Hippocampal formation (tissue), 2 donors: Measurements from ENCODE around the gene NPY4R2.
"Not testable (repeated sequence)": the region's sequence is repeated elsewhere in the genome, so short reads cannot be mapped to it uniquely, and the experiment has no call there.

Experiments used
- DNase-seq, 2 donors: peaks; one replicate each; lab custom pipeline; 2025; lab: John Stamatoyannopoulos, UW

Gene NPY4R2

GRCh38 chr10:47932824-47933223 lies 14.4 kb downstream of the NPY4R2 start:
- DNase-seq = not testable (repeated sequence)

- DNase-seq = not testable (repeated sequence)
These were observed 15.0 kb downstream of the NPY4R2 start for GRCh38 chr10:47933462-47933861.

GRCh38 chr10:47936772-47937228 lies 18.3 kb downstream of the NPY4R2 start:
- DNase-seq = not testable (repeated sequence)

GRCh38 chr10:47937634-47938033 lies 19.2 kb downstream of the NPY4R2 start:
- DNase-seq = not testable (repeated sequence)

GRCh38 chr10:47940821-47941220 lies 22.4 kb downstream of the NPY4R2 start:
- DNase-seq = not testable (repeated sequence)

GRCh38 chr10:47941379-47941778 lies 22.9 kb downstream of the NPY4R2 start:
- not testable (repeated sequence) for DNase-seq

GRCh38 chr10:47942351-47943019 lies 24.0 kb downstream of the NPY4R2 start:
- not testable (repeated sequence) for DNase-seq

GRCh38 chr10:47943328-47943727 lies 24.9 kb downstream of the NPY4R2 start:
- DNase-seq = not testable (repeated sequence)

GRCh38 chr10:47947424-47947823 lies 29.0 kb downstream of the NPY4R2 start:
- DNase-seq = not testable (repeated sequence)

- DNase-seq = not testable (repeated sequence)
These were observed 38.7 kb downstream of the NPY4R2 start for GRCh38 chr10:47957158-47957557.

GRCh38 chr10:47959677-47960076 lies 41.2 kb downstream of the NPY4R2 start:
- DNase-seq = not testable (repeated sequence)

GRCh38 chr10:47960699-47961098 lies 42.2 kb downstream of the NPY4R2 start:
- not testable (repeated sequence) for DNase-seq

GRCh38 chr10:47962785-47963184 lies 44.3 kb downstream of the NPY4R2 start:
- not testable (repeated sequence) for DNase-seq

GRCh38 chr10:47964280-47965063 lies 46.0 kb downstream of the NPY4R2 start:
- DNase-seq = not testable (repeated sequence)

- not testable (repeated sequence) for DNase-seq
These were observed 50.5 kb downstream of the NPY4R2 start for GRCh38 chr10:47968988-47969387.

- DNase-seq = not testable (repeated sequence)
These were observed 51.6 kb downstream of the NPY4R2 start for GRCh38 chr10:47970047-47970446.

- not testable (repeated sequence) for DNase-seq
These were observed 53.1 kb downstream of the NPY4R2 start for GRCh38 chr10:47971598-47971997.

GRCh38 chr10:47972077-47972476 lies 53.6 kb downstream of the NPY4R2 start:
- DNase-seq = not testable (repeated sequence)
